NOMO-1 treated with dmso at 0.1 percent for 144 hours (cell line): Measurements from ENCODE around the gene CLDND2.
A peak's percentile ranks its signal among the peaks of the same experiment; 100 is the strongest.
"Not testable (repeated sequence)": the region's sequence is repeated elsewhere in the genome, so short reads cannot be mapped to it uniquely, and the experiment has no call there.

ENCODE experiments used
- DNase-seq: peaks from one replicate; lab custom pipeline; 2025; ENCODE audit not compliant: unreplicated experiment; lab: John Stamatoyannopoulos, UW

The CLDND2 gene, protein sequence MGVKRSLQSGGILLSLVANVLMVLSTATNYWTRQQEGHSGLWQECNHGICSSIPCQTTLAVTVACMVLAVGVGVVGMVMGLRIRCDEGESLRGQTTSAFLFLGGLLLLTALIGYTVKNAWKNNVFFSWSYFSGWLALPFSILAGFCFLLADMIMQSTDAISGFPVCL

GRCh38 chr19:51368366-51369282 is at the start of gene CLDND2:
CLDND2 (minus strand) TSS chr19:51369003; CDS start chr19:51368577, 426 bp downstream.
- DNase-seq: peak; percentile 40

- DNase-seq: no peak
These were observed 49.0 kb upstream of the CLDND2 start for GRCh38 chr19:51417810-51418157.

DNA sequence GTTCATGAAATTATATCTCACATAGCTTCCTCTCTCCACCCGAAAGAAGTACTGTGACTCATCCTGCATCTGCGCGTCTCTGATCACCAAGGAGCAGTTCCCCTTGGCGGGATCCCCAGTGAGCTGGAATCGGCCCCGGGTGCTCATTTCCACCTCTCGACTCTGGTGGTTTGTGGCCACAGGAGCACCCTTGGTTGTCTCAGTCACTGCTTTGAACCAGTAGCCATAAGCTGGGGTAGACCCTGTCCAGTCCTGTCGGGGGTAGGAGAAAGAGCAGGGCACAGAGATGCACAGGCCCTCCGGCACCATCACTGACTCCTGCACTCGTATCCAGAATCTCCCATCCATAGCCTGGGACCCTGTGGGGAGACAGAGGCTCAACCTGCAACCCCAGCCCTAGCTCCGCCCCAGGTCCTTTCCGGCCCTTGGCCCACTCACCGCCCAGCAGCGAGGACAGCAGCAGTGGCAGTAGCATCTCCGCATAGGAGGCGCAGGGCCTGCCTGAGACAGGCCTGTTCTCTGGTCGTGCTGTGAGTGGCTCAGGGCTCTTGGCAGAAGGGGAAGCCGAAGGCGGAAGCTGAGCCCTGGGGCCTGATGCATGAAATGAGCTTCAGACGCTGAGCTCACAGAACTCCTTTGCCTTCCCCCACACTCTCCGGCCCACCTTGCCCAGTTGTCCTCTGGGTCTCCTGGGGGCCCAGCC is 48.5 kb upstream of the CLDND2 start, which contains the start of gene SIGLEC10:
SIGLEC10 (minus strand) TSS at position 536 of the 703 bp plus-strand sequence; CDS start at position 475, 61 bp downstream.
- DNase-seq: peak; percentile 89

DNA sequence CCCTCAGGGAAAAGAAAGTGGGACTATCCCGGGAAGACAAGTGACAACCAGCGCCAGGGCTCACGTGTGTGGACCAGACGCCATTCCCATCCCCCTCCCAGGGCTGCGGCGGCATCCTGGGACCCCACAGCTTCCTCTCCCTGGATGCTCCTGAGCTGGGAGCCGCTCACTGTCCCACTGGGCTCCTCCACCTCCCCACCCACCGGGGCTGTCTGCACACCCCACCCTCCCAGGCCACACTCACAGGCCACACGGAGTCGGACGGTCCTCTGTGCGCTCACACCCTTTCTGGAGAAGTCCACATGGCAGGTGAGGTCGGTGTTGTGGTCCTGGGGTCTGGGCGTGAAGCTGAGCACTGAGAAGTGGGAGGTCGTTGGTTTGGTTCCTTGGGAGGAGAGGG is 47.6 kb upstream of the CLDND2 start:
- DNase-seq: not testable (repeated sequence)

- DNase-seq: no peak
These were observed 46.4 kb upstream of the CLDND2 start for GRCh38 chr19:51415187-51415586.

GRCh38 chr19:51410950-51411748 is 42.3 kb upstream of the CLDND2 start:
- DNase-seq: no peak

- peak; percentile 80 for DNase-seq
These were observed 38.8 kb upstream of the CLDND2 start for GRCh38 chr19:51407511-51408131.

GRCh38 chr19:51402117-51402516 is 33.3 kb upstream of the CLDND2 start:
- no peak for DNase-seq

DNA sequence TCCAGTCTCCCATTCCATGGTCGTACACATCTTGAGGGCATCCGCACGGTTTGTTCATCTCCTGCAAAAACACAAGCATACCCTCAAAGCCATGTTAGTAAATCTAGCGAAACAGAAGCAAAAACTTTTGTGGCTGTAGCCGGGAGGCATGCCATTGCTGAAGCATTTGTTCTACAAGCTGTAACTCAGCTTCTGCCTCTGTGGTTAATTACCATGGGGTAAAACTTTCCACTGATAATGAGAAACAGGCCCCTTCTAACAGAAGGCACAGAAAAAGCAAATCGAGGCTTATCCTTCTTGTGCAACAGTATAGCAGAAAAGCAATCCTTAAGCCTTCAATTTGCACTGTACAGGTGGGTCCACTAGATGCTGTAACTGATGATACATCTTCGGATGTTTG is 31.1 kb upstream of the CLDND2 start:
- not testable (repeated sequence) for DNase-seq

DNA sequence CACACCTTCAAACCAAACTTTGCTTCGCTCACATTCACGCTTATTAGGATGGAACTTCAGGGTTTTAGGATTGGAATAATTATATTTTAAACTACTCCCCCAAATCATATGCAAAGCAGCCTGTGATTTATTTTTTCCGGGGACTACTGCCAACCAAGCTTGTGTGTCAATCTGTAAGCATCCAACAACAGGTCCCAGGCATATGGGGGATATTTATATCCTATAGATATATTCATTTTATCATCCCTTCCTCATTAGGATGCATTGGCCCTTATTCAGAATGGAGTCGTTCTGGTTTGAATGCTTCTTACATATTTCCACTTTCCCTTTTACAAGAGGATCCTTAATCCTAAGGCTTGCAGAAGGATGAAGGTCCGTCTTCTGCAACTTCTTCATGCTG is 30.4 kb upstream of the CLDND2 start:
- no peak for DNase-seq

DNA sequence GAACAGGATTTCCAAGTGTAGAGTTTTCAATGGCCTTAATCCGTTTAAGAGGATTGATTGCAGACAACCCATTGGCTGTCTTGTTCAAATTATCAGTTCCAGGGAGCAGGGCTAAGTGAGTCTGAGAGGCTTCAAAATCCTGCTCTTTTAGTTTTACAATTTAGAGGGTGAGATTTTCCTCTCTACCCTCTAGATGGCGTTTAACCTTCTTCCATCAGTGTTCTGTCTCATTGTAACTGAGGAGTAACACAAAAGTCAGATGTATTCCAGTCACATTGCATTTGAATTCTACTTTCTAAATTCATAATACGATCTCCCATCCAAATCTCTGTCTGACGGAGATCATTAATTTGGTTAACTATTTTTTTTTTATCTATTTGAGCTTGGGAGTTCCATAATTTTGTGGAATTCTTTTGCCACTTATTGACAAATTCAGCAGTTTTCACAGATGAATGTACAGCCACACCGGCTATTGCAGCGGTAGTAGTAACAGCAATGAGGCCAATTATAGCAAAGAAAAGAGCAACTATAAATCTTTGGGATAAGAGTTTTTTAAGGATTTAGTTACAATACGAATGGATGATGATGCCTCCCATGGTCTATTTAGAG is 29.4 kb upstream of the CLDND2 start:
- DNase-seq: no peak

DNA sequence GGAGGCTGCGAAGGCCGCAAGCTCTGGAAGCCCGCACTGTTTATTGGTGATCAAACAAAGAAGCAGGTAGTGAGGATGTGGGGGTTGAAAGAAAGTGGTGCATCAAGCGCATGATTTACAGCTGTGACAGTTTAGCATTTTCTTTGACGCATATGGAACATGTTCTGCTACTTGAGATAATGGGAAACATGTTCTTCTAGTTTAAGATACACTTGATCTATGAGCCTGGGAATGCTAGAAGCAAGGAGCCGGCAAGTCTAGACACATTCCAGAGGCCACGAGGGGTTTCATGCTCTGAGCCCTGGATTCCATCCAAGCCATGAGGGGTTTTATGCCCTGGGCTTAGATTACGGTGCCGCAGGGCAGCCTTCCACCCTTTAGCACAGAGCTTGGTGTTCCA is 28.6 kb upstream of the CLDND2 start:
- not testable (repeated sequence) for DNase-seq

GRCh38 chr19:51396175-51396574 is 27.4 kb upstream of the CLDND2 start:
- no peak for DNase-seq

DNA sequence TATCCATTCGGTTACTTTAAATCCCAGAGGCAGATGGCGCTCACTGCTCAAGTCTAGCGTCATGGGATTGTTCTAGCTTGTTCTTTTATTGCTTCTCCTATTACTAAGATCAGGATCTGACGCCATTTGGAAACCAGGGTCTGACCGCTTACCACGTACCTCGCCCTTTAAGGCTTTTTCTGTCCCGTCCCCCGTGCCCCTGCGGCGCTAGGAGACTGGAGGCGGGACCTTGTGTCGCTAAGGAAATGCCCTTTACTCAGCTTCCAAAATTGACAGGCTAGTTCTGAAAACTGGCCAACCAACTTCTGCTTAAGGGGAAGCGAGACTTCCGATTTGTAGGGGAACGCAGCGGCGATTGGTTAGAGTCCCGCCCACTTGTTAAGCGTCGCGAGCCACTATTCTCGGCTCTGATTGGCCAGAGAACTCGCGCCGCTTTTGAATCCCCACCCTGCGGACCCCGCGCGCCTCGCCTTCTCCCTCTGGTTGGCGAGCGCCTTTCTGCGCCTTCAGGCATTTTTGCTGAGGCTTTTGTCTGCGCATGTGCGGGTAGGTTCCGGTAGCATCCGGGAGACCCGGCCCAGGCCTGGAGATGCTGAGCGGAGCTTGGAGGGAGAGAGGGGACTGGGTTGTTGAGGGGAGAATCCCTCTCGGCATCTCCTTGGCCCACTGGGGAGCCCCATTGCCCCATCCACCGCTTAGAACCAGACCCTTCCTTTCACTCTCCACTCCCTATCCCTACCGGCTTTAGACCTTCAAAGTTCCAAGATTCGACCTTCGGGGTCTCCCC is 25.4 kb upstream of the CLDND2 start:
- peak; percentile 98 for DNase-seq

- no peak for DNase-seq
These were observed 23.9 kb upstream of the CLDND2 start for GRCh38 chr19:51392701-51393100.

DNA sequence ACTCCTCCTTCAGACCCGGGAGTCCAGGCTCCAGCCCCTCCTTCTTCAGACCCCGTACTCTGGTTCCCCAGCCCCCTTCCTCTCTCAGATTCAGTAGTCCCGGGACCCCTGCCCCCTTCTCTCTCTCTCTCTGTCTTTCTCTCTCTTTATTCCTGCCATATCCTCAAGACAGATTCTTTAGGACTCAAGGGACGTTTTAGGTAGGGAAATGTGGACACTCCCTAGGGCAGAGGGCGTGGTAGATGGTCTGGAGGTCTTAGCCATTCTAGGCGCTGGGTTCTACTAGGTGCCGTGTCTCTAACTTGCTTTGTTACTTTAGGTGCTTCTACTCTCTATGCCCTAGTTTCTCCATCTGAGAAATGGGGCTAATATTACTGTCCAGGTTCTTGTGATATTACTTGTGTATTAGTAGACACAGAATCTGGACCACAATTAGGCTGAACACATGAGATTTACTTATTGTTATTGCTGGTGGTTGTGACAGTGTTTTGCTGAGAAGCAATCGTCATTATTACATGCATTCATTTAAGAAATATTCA is 22.3 kb upstream of the CLDND2 start:
- no peak for DNase-seq

- no peak for DNase-seq
These were observed 20.3 kb upstream of the CLDND2 start for GRCh38 chr19:51389143-51389542.

- DNase-seq: no peak
These were observed 19.2 kb upstream of the CLDND2 start, which contains the start of gene LIM2 for GRCh38 chr19:51387924-51388389. LIM2 (minus strand) TSS chr19:51387974; CDS start chr19:51387443, 531 bp downstream.
